Activated CD4-positive, alpha-beta T cell treated with anti-CD3 and anti-CD28 coated beads, Interleukin-2, amount 50 U/mL, for 1 hour (primary cell): ENCODE data around the gene CPHXL.

ENCODE experiments used
- DNase-seq: peaks from one replicate; pipeline ENCODE4 v3.0.0-alpha.2; 2020

Gene CPHXL

GRCh38 chr16:75726390-75726789, at the start of gene CPHXL:
CPHXL (minus strand) TSS chr16:75726490; CDS start chr16:75726442, 48 bp downstream.
- DNase-seq = no peak

- no peak for DNase-seq
Observed at GRCh38 chr16:75774197-75774596, 47.9 kb upstream of the CPHXL start.

GRCh38 chr16:75770051-75770450, 43.8 kb upstream of the CPHXL start:
- DNase-seq = no peak

- DNase-seq = peak; percentile 48
Observed at GRCh38 chr16:75764154-75764768, 38.0 kb upstream of the CPHXL start.

GRCh38 chr16:75763204-75763603, 36.9 kb upstream of the CPHXL start:
- no peak for DNase-seq

GRCh38 chr16:75762746-75763145, 36.5 kb upstream of the CPHXL start:
- no peak for DNase-seq

- no peak for DNase-seq
Observed at GRCh38 chr16:75761108-75761507, 34.8 kb upstream of the CPHXL start.

GRCh38 chr16:75760018-75760519, 33.8 kb upstream of the CPHXL start:
- DNase-seq = no peak

GRCh38 chr16:75758215-75758614, 31.9 kb upstream of the CPHXL start:
- DNase-seq = no peak

- DNase-seq = no peak
Observed at GRCh38 chr16:75754141-75754540, 27.9 kb upstream of the CPHXL start.

- DNase-seq = no peak
Observed at GRCh38 chr16:75750528-75750927, 24.2 kb upstream of the CPHXL start.

- no peak for DNase-seq
Observed at GRCh38 chr16:75746359-75746758, 20.1 kb upstream of the CPHXL start.

GRCh38 chr16:75745823-75746222, 19.5 kb upstream of the CPHXL start:
- DNase-seq = no peak

- no peak for DNase-seq
Observed at GRCh38 chr16:75745242-75745641, 19.0 kb upstream of the CPHXL start.

GRCh38 chr16:75742424-75743047, 16.2 kb upstream of the CPHXL start:
- no peak for DNase-seq

GRCh38 chr16:75733305-75734211, 7.3 kb upstream of the CPHXL start:
- DNase-seq = no peak

- no peak for DNase-seq
Observed at GRCh38 chr16:75732871-75733270, 6.6 kb upstream of the CPHXL start.

GRCh38 chr16:75727221-75727620, 931 bp upstream of the CPHXL start:
- no peak for DNase-seq

GRCh38 chr16:75718452-75718851, 7.8 kb downstream of the CPHXL start:
- no peak for DNase-seq

- DNase-seq = no peak
Observed at GRCh38 chr16:75714661-75715060, 11.6 kb downstream of the CPHXL start.

GRCh38 chr16:75710344-75710743, 15.9 kb downstream of the CPHXL start:
- no peak for DNase-seq

GRCh38 chr16:75703306-75703705, 23.0 kb downstream of the CPHXL start:
- DNase-seq = no peak

GRCh38 chr16:75702242-75702641, 24.0 kb downstream of the CPHXL start:
- DNase-seq = no peak

- no peak for DNase-seq
Observed at GRCh38 chr16:75701361-75701760, 24.9 kb downstream of the CPHXL start, which contains the start of gene DUXB. DUXB (minus strand) TSS chr16:75701461; CDS start chr16:75701418, 43 bp downstream.
